Cardiac fibroblast (primary cell): ENCODE data around the gene IMPA2.
A peak's percentile ranks its signal among the peaks of the same experiment; 100 is the strongest.

ENCODE experiments used
- DNase-seq, 2 donors: peaks; one replicate each; pipeline versions ENCODE4 v3.0.0 to v3.0.0-alpha.2; 2010; ENCODE audit warnings: low read depth in 2 of 2
- H3K4me3 ChIP-seq, 2 donors: replicated peaks in 1 of 2; 1 replicate in 1 of 2; 2 replicates in 1 of 2; pipeline ENCODE4 v1.5.1; 2011; ENCODE audit warnings: low read depth in 2 of 2, low read length in 2 of 2, mild to moderate bottlenecking in 2 of 2, moderate library complexity in 1 of 2
- CTCF ChIP-seq: IDR thresholded peaks from one replicate; pipeline ENCODE4 v1.5.1; 2011; ENCODE audit warnings: low read depth, mild to moderate bottlenecking, low read length, inconsistent platforms

The IMPA2 gene

GRCh38 chr18:12031846-12032245 is 50.5 kb downstream of the IMPA2 start:
- no peak overlapping the region for H3K4me3 ChIP-seq
- TF ChIP-seq CTCF, result no peak
- peak; percentile 53 to 77 for DNase-seq

- TF ChIP-seq CTCF, result no peak
- peak; percentile 52 to 76 for DNase-seq
- no peak overlapping the region for H3K4me3 ChIP-seq
These were observed 51.7 kb downstream of the IMPA2 start for GRCh38 chr18:12032786-12033642.

GRCh38 chr18:12033643-12034025 is 52.3 kb downstream of the IMPA2 start:
- no peak overlapping the region for H3K4me3 ChIP-seq
- no peak for DNase-seq
- TF ChIP-seq CTCF, result no peak

GRCh38 chr18:12034241-12035100 is 53.2 kb downstream of the IMPA2 start:
- TF ChIP-seq CTCF, result no peak
- DNase-seq, result no peak
- no peak overlapping the region for H3K4me3 ChIP-seq

- TF ChIP-seq CTCF, result no peak
- no peak overlapping the region for H3K4me3 ChIP-seq
- DNase-seq, result no peak
These were observed 54.2 kb downstream of the IMPA2 start for GRCh38 chr18:12035481-12035880.

GRCh38 chr18:12036201-12036751 is 55.0 kb downstream of the IMPA2 start:
- no peak for DNase-seq
- no peak overlapping the region for H3K4me3 ChIP-seq
- no peak for TF ChIP-seq CTCF
